ENCODE measurements around the gene FOXJ1. TPM values are rescaled to one million over a fixed set of nuclear protein-coding genes. Genes with fewer than 3 reads are reported as not detected.

Gene FOXJ1
- total and polyA plus RNA-seq, 2 of the 8 experiments (the other 6 are each of a cell fraction or from before 2014, with no cell fraction given) = 4.7 to 5.4 TPM

GRCh38 chr17:76147211-76148014, 6.4 kb upstream of the FOXJ1 start (continued):
- TF ChIP-seq CTCF (IDR thresholded peaks at IDR 0.05; ENCODE audit: control extremely low read depth in 1 of 3, insufficient read depth in 1 of 3, low read depth in 1 of 3, low read length in 3 of 3) = peak in 2 of 3 experiments; percentile 27 to 52; a peak in 2 of 4 replicates

Data from H1 (cell line).